Activated CD8-positive, alpha-beta memory T cell treated with anti-CD3 and anti-CD28 coated beads, Interleukin-2, amount 10 ng/mL, durations not matched to agents 7 days and 5 days (primary cell): ENCODE data around the gene GNB1. TPM values are rescaled to one million over a fixed set of nuclear protein-coding genes. Genes with fewer than 3 reads are reported as not detected.
A peak's percentile ranks its signal among the peaks of the same experiment; 100 is the strongest.

Experiments
- ATAC-seq: fragments of 150-1000 bp; cut with Tn5 transposase; one replicate; pipeline ENCODE4 v1.10.0; 2021; ENCODE audit warnings: moderate library complexity
- CTCF ChIA-PET: fragments of 350-600 bp; sonication (Branson Sonifier 250); formaldehyde crosslinking; loops from one replicate; lab custom pipeline; 2021; ENCODE audit warnings: antibody characterized with exemption; lab: Charles Lee
- DNase-seq: peaks from one replicate; pipeline ENCODE4 v3.0.0-alpha.2; 2020
- H3K27ac Mint-ChIP-seq: one replicate; pipeline ENCODE4 v1.8.0; 2021; ENCODE audit warnings: mild to moderate bottlenecking, mixed read lengths
- H3K27me3 Mint-ChIP-seq: one replicate; pipeline ENCODE4 v1.8.0; 2021; ENCODE audit warnings: mixed read lengths
- H3K36me3 Mint-ChIP-seq: one replicate; pipeline ENCODE4 v1.8.0; 2021; ENCODE audit warnings: mild to moderate bottlenecking, mixed read lengths
- H3K4me1 Mint-ChIP-seq: one replicate; pipeline ENCODE4 v1.8.0; 2021; ENCODE audit warnings: mixed read lengths
- H3K4me3 Mint-ChIP-seq: one replicate; pipeline ENCODE4 v1.8.0; 2021; ENCODE audit warnings: mild to moderate bottlenecking, moderate library complexity, mixed read lengths
- H3K9me3 Mint-ChIP-seq: one replicate; pipeline ENCODE4 v1.8.0; 2022; ENCODE audit warnings: low read depth, mixed read lengths
- total RNA-seq, 2 experiments: library from RNA; stranded (reverse); gene quantifications; one replicate each; pipeline ENCODE4 v1.2.3, GENCODE V29; 2021

GNB1 gene
- total RNA-seq, 2 experiments from 2014 or later = 426 to 473 TPM

DNA sequence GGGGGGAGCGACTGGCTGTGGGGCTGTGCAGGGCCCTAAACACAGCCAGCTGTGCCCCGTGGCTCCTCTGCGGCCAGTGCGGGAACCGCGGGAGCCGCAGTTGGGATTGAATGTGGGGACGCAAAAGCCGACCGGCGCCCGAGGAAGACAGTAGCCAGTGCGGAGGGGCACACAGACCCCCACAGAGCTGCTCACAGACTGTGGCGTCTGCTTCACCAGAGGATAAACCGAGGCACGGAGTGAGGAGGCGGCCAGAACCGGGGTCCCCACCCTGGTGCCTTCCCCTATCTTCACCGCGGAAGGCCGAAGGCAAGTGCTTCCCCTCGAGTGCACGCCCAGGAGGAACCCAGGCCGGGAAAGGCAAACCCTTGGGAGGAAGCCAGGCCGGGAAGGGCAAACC lies 36.9 kb upstream of the GNB1 start:
- H3K4me3 Mint-ChIP-seq = no peak overlapping the region
- DNase-seq = peak; percentile 36
- CTCF ChIA-PET = no interaction called here
- no peaks in the 10 kb centered on the region for H3K9me3 Mint-ChIP-seq
- no peak for ATAC-seq
- no peak overlapping the region for H3K27ac Mint-ChIP-seq
- no peaks in the 10 kb centered on the region for H3K36me3 Mint-ChIP-seq
- no peaks in the 10 kb centered on the region for H3K4me1 Mint-ChIP-seq
- no peaks in the 10 kb centered on the region for H3K27me3 Mint-ChIP-seq

- no peak for ATAC-seq
- H3K4me1 Mint-ChIP-seq = no peaks in the 10 kb centered on the region
- H3K27me3 Mint-ChIP-seq = no peaks in the 10 kb centered on the region
- no peaks in the 10 kb centered on the region for H3K36me3 Mint-ChIP-seq
- H3K4me3 Mint-ChIP-seq = no peak overlapping the region
- no peaks in the 10 kb centered on the region for H3K9me3 Mint-ChIP-seq
- CTCF ChIA-PET = no interaction called here
- DNase-seq = peak; percentile 33
- H3K27ac Mint-ChIP-seq = no peak overlapping the region
Observed at GRCh38 chr1:1926886-1927660, 36.2 kb upstream of the GNB1 start.

GRCh38 chr1:1926346-1926811 lies 35.5 kb upstream of the GNB1 start:
- no peak overlapping the region for H3K27ac Mint-ChIP-seq
- CTCF ChIA-PET = no interaction called here

GRCh38 chr1:1925437-1926345 lies 34.8 kb upstream of the GNB1 start:
- CTCF ChIA-PET = no interaction called here
- Mint-ChIP-seq H3K36me3 (no peaks in the 10 kb centered on the region), H3K4me1 (no peaks in the 10 kb centered on the region), H3K27ac (no peak overlapping the region), H3K4me3 (no peak overlapping the region), H3K9me3 (no peaks in the 10 kb centered on the region), H3K27me3 (no peaks in the 10 kb centered on the region)
- ATAC-seq = no peak
- no peak for DNase-seq

More at GRCh38 chr1:1926346-1926811, 35.5 kb upstream of the GNB1 start:
- Mint-ChIP-seq H3K36me3 (no peaks in the 10 kb centered on the region), H3K27me3 (no peaks in the 10 kb centered on the region), H3K4me1 (no peaks in the 10 kb centered on the region), H3K9me3 (no peaks in the 10 kb centered on the region), H3K4me3 (no peak overlapping the region)
- ATAC-seq (no peak), DNase-seq (peak; percentile 39)

GRCh38 chr1:1924849-1925248 lies 34.0 kb upstream of the GNB1 start:
- H3K36me3 Mint-ChIP-seq = no peaks in the 10 kb centered on the region
- H3K27me3 Mint-ChIP-seq = no peaks in the 10 kb centered on the region
- H3K9me3 Mint-ChIP-seq = no peaks in the 10 kb centered on the region

DNA sequence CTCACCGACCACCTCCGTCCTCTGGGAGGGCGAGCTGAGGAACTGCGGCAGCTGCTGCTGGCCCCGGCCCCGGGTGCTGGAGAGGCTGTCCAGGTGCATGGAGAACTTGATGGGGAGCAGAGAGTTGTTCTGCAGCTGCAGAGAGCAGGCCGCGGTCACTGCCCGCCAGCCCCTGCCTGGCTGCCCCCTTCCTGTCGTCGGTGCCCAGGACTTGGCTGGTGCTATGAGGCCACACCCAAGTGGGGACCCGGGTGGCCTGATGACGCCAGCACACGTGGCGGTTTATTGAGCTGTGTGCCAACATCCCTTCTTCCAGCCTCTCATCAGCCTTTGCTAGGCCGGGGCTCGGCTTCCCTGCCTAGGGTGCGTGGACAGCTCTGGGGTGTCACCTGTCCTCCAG lies 33.5 kb upstream of the GNB1 start:
- no peaks in the 10 kb centered on the region for H3K27me3 Mint-ChIP-seq
- no peaks in the 10 kb centered on the region for H3K36me3 Mint-ChIP-seq
- H3K9me3 Mint-ChIP-seq = no peaks in the 10 kb centered on the region
- no peak overlapping the region for H3K4me3 Mint-ChIP-seq
- no peak for DNase-seq
- CTCF ChIA-PET = no interaction called here
- no peak for ATAC-seq
- peaks cover 2% of the 10 kb centered on the region for H3K4me1 Mint-ChIP-seq
- no peak overlapping the region for H3K27ac Mint-ChIP-seq

More at GRCh38 chr1:1924849-1925248, 34.0 kb upstream of the GNB1 start:
- CTCF ChIA-PET = no interaction called here
- no peak for ATAC-seq
- no peak overlapping the region for H3K27ac Mint-ChIP-seq
- H3K4me3 Mint-ChIP-seq = no peak overlapping the region
- DNase-seq = no peak
- no peaks in the 10 kb centered on the region for H3K4me1 Mint-ChIP-seq

DNA sequence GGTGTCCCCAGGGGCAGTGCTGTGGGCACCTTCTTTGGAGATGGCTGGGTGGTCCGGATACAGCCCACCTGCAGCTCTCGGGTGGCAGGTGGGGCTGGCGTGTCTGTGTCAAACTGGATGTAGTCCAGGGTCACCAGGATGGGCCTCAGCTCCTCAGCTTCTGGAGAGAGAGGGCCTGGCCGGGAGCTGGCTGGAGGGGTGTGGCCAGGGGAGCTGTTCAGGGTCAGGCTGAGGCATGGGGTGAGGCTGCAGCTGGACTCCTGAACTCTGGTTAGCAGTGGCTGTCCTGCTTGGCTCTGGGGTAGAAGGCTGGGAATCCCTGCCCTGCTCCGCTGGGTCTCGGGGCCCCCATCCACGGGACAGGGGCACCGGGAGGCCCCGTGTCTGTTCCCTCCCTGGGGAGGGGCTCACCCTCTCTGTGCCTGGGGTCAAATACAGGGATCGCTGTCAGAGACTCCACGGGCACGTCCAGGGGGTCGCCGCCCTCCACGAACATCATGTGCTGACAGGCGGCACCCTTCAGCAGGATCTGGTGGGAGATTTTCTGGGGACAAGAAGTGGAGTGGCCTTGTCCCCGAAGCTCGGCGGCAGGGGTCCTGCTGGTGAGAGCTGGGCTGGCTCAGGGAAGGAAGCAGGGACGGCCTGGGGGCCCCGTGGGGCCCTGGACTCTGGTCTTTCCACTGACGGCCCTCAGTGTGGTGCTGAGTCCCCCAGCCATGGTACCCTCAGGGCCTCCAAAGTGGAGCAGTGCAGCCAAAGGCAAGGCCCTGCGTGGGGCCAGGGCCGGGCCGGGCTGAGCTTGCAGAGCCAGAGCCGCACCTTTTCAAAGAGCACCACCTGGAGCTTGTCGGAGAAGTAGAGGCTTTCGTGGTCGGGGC lies 32.3 kb upstream of the GNB1 start:
- ATAC-seq (no peak), DNase-seq (no peak)
- H3K9me3 Mint-ChIP-seq = no peaks in the 10 kb centered on the region
- peaks cover 6% of the 10 kb centered on the region for H3K4me1 Mint-ChIP-seq
- CTCF ChIA-PET = no interaction called here
- H3K27me3 Mint-ChIP-seq = peaks cover under 1% of the 10 kb centered on the region
- no peak overlapping the region for H3K4me3 Mint-ChIP-seq
- H3K36me3 Mint-ChIP-seq = no peaks in the 10 kb centered on the region
- H3K27ac Mint-ChIP-seq = no peak overlapping the region

DNA sequence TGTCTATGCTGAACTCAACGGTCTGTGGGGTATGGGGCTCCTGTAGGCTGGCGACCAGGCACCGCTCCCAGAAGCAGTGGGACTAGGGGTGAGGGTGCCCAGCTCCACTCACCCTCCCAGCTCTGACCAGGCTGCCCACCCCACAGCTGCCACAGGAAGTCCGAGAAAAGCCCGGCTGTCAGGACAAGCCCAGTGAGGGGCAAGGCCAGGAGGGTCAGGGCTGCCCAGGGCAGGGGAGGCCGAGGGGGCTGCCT lies 31.7 kb upstream of the GNB1 start:
- H3K27me3 Mint-ChIP-seq = peaks cover 6% of the 10 kb centered on the region
- no peaks in the 10 kb centered on the region for H3K36me3 Mint-ChIP-seq
- H3K4me3 Mint-ChIP-seq = no peak overlapping the region
- no peak for DNase-seq
- ATAC-seq = no peak
- CTCF ChIA-PET = no interaction called here
- peaks cover 6% of the 10 kb centered on the region for H3K4me1 Mint-ChIP-seq
- H3K27ac Mint-ChIP-seq = no peak overlapping the region
- no peaks in the 10 kb centered on the region for H3K9me3 Mint-ChIP-seq

GRCh38 chr1:1921901-1922701 lies 31.2 kb upstream of the GNB1 start:
- Mint-ChIP-seq H3K4me3 (no peak overlapping the region), H3K27me3 (peaks cover 9% of the 10 kb centered on the region), H3K27ac (no peak overlapping the region), H3K9me3 (no peaks in the 10 kb centered on the region), H3K4me1 (peaks cover 6% of the 10 kb centered on the region), H3K36me3 (no peaks in the 10 kb centered on the region)
- CTCF ChIA-PET = interaction anchor here (2.9 kb wide), 1 partner anchor 13 kb away, joined by 12 read pairs; no protein-coding TSS in a partner anchor
- DNase-seq (no peak), ATAC-seq (no peak)

DNA sequence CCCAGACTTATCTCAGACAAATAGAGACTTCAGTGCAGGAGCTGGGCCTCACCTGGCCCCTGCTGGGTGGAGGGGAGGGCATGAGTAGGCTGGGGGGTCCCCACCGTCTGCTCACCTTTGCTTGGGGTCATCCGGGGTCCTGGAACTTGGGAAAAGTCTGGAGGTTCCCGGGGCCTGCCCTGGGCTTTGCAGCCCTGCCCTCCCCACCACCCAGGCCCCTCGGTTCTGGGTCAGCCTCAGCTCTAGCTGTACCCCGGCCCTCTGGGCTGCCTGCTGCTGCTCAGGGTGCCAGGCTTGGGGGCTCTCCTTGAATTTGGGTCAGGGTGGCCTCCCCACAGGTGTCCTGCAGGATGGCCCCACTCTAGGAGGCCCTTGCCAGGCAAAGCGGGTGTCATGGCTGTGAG lies 30.6 kb upstream of the GNB1 start:
- ATAC-seq (no peak), DNase-seq (no peak)
- H3K4me1 Mint-ChIP-seq = peaks cover 6% of the 10 kb centered on the region
- peaks cover 9% of the 10 kb centered on the region for H3K27me3 Mint-ChIP-seq
- CTCF ChIA-PET = interaction anchor here (0.7 to 2.9 kb wide), 2 partner anchors 13 to 16 kb away, joined by 3 to 12 read pairs; no protein-coding TSS in a partner anchor
- H3K36me3 Mint-ChIP-seq = no peaks in the 10 kb centered on the region
- no peak overlapping the region for H3K27ac Mint-ChIP-seq
- H3K4me3 Mint-ChIP-seq = no peak overlapping the region
- no peaks in the 10 kb centered on the region for H3K9me3 Mint-ChIP-seq

DNA sequence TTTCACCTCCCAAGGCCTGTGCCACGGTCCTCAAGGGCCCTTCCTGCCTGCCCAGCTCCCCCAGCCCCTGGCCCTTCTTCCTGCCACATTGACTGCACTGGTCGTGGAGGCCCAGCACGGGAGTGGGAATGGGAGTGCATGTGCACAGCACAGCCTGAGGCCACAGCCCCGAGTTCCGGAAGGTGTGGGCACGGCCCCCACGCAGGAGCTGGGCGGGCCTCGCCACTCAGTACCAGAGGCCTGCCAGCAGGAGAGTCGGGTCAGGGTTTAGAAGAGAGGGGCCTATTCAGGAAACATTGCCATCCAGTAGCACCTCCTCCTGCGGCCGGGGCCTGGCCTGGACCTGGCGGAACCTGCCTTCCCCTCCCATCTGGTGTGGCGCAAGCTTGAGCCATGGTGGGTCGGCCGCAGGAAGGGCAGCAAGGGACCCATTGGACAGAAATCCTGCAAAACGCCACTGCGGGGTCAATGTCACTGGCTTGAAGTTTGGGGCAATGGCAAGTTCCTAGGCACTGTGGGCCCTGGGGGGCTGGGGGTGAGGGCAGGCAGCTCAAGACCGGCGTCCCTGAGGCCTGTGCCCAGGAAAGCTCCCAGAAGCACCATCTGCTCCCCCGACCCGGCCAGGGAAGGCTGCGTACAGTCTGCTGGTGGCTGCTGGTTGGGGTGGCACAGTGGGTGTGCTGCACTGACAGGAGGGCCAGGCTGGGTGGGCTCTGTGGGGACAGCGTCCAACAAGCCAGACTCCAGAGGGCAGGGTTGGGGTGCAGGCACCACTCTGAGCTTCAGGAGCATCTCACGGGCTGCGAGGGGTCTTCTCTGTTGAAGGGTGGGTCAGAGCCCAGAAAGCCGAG lies 29.9 kb upstream of the GNB1 start:
- Mint-ChIP-seq H3K36me3 (no peaks in the 10 kb centered on the region), H3K27me3 (peaks cover 9% of the 10 kb centered on the region), H3K4me3 (no peak overlapping the region), H3K9me3 (no peaks in the 10 kb centered on the region), H3K27ac (no peak overlapping the region), H3K4me1 (peaks cover 6% of the 10 kb centered on the region)
- ATAC-seq = no peak
- no peak for DNase-seq
- CTCF ChIA-PET = interaction anchor here (0.7 to 2.9 kb wide), 2 partner anchors 12 to 15 kb away, joined by 3 to 12 read pairs; no protein-coding TSS in a partner anchor
